Measurements from ENCODE around the gene MANBA.
"Not testable (repeated sequence)": the region's sequence is repeated elsewhere in the genome, so short reads cannot be mapped to it uniquely, and the experiment has no call there.

Gene MANBA

GRCh38 chr4:102761296-102761701 is 531 bp upstream of the MANBA start:
- FAIRE-seq = no peak

DNA sequence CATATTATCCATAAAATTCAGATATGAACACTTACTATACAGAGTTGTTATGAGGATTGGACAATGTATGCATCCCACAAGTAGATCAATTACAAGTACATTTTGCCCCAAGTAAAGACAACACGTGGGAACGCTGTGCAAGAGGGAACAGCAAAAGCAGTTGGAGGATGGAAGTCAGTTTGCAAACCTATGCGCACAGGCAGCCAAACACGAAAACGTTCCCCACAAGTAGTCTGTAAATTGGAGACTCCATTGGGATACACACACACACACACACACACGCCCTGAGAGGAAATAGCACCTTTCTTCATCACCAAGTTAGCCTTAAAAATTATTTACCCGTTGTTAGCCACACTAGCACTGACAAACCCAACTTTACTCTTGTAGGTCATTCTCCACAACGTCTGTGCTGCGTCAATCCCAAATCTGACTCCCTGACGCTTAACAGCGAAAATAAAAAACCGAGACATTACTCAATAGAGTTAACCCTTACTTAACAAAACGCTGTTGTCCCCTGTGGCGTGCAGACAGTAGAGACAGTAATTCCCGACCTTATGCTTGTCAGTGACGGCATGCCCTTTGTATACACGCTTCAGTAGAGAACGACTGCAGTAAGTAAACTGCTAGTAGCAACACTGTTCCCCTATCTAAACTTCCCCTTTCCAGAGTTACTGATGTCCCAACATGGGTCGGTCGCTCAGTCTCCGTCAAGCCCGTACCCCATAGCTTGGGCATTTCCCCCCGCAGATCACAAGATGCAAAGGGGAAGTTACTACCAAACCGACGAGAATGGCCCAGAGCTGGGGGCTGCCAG is 730 bp downstream of the MANBA start:
- no peak for FAIRE-seq

DNA sequence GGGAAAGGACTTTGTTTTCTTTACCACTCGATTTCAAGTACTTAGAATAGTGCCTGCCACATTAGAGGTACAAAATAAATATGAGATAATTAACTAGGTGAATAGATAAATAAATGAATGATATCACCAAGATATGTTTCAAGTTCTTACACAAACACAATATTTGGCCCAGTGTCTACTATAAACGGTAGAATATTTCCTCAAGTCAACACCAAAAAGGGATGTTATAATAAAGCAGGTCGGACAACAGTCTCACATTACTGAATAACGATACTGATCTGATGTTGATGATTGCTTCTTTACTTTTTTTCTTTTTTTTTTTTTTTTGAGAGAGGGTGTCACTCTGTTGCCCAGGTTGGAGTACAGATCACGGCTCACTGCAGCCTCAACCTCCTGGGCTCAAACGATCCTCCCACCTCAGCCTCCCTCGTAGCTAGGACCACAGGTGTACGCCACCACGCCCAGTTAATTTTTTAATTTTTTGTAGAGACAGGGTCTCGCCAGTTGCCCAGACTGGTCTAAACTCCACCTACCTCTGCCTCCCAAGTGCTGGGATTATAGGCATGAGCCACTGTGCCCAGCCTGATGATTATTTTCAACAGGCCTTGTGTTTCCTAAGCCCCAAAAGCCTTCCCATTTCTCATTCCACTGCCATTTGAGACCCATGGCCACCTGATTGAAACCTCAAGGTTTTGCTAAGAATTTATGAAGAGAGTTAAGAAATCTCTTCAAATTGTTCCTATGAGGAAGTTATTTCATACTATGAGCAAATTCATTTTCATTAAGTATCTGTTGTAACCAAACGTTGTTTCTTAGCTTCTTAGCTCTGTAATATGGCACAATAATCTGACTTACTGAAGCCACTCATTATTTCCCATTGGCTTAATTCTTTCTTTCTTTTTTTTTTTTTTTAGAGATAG is 2.3 kb downstream of the MANBA start:
- FAIRE-seq = no peak

DNA sequence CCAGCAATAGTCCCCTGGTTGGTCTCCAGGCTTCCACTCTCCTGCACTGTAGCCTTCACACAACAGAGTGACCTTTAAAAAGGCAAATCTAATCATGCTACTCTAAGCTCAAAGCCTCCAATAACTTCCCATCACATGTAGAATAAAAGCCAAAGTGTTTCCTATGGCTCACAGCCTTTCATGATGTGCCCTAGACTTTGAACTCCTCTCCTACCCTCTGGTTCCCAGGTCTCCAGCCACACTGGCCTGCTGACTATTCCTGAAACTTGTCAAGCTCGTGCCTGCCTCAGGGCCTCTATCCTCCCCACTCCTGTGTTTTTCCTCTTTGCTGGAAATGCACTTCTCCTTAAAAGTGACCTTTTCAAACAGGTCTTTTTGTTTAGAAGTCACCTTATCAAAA is 3.1 kb downstream of the MANBA start:
- FAIRE-seq = no peak

GRCh38 chr4:102754044-102754443 is 6.7 kb downstream of the MANBA start:
- peak; percentile 65 for FAIRE-seq

DNA sequence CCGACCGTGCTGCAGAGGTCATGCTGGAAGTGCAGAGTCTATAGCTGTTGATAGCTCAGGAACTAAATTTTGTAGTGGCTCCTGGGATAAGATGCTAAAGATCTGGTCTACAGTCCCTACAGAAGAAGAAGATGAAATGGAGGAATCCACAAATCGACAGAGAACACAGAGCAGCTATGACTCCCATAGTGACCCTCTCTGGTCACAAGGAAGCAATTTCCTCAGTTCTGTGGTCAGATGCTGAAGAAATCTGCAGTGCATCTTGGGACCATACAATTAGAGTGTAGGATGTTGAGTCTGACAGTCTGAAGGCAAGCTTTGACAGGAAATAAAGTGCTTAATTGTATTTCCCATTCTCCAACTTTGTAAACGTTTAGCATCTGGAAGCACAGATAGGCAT is 8.8 kb downstream of the MANBA start:
- FAIRE-seq = no peak

GRCh38 chr4:102743352-102743751 is 17.4 kb downstream of the MANBA start:
- FAIRE-seq = not testable (repeated sequence)

DNA sequence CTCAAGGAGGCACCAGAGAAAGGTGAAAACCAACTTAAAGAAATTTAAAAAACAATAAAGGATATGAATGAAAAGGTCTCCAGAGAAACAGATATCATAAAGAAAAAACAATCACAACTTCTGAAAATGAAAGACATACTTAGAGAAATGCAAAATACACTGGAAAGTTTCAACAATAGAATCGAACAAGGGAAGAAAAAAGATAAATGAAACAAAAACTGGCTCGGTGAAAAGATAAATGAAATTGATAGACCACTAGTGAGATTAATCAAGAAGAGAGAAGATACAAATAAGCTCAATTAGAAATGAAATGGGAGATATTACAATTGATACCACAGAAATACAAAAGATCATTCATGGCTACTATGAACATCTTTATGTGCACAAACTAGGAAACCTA is 22.0 kb downstream of the MANBA start:
- FAIRE-seq = peak; percentile 30

GRCh38 chr4:102736636-102737549 is 23.9 kb downstream of the MANBA start:
- no peak for FAIRE-seq

DNA sequence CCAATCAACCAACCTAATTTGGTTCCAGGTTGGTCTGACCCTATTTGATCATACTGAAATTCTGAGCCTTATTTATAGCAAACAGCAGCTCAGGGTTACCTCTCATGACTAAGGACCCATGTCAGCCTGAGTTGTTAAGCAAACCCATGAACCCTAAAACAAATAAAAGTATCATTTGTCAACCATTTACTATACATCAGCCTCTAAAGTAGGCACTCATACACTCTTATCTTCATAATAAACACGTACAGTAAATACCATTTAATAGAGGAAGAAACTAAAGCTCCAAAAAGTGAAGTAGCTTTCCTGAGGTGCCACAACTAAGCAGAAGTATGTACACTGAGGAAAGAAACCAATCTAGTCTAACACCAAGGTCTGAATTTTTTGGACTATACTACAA is 25.2 kb downstream of the MANBA start:
- FAIRE-seq = no peak

DNA sequence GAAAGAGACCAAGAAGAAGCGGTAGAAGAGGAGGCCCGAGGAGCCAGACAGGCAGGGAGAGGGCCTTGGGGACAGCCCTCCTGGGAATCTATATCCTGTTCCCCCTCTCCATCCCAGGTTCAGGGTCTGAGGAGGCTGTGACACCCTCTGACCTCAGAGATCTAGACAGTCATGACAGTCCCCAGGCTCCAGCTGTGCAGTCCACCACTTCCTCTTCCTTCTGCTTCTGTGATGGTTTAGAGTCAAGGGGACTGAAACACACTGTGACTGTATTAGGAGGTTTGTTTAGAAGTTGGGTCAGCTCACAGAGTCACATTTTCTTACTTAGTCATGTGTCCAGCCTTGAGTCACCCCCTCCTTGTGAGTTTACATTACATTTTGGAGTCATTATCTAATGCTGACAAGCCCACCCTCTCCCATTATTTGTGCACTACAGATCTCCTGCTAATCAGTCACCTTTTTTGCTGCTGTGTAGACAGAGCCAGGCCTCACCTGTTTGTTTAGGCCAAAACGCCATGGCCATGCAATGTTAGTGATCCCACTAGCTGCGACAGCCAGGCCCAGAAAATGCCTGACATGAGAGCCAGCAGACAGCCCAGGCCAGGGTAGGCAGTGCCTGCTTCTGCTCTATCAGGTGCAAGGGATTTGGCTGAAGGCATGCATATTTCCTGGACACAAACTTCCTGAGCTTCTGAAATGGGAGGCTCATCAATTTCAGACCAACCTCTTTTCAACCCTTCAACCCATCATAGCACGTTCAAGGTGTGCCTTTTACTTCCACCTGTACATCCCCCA is 26.0 kb downstream of the MANBA start:
- FAIRE-seq = no peak

- no peak for FAIRE-seq
These were observed 26.7 kb downstream of the MANBA start for GRCh38 chr4:102734116-102734515.

DNA sequence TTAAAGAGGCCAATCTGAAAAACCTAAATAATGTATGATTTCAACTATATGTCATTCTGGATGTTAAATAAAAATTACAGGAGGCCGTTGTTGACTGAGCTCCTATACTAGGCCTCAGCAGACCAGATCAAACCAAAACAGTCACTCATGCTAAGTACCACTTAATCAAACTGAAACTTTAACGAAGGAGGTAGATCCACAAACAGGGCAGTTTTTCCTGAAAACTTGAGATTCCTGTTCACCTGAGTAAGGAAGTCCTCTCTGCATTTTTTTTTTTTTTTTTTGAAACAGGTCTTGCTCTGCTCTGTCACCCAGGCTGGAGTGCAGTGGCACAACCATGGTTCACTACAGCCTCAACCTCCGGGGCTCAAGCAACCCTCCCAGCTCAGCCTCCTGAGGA is 27.7 kb downstream of the MANBA start:
- FAIRE-seq = no peak

- no peak for FAIRE-seq
These were observed 28.1 kb downstream of the MANBA start for GRCh38 chr4:102732678-102733077.

DNA sequence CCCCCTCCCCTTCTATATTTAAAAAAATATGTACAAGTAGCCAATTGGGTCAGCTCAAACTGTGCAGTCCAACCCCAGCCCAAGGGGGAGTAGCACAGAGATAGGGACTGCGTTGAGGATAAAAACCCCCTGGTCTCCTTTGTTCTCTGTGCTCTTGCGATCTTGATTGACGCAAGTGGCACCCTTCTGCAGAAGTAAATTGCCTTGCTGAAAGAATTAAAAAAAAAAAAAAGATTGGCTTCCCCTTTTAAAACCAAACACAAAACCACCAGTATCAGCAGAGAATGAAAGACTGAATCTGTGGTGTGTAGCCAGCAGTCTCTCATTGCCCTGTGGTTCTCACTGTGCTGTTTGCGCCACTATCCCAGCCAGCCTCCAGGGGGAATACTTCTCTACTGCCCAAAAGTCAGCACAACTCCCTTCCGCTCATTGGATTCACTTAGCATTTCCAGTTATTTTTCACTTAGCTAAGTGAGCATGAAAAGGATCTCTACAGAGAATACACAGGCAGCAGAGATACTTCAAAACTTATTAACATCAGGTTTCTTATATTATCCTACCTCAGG is 29.7 kb downstream of the MANBA start:
- no peak for FAIRE-seq

GRCh38 chr4:102729486-102729885 is 31.3 kb downstream of the MANBA start:
- FAIRE-seq = not testable (repeated sequence)

DNA sequence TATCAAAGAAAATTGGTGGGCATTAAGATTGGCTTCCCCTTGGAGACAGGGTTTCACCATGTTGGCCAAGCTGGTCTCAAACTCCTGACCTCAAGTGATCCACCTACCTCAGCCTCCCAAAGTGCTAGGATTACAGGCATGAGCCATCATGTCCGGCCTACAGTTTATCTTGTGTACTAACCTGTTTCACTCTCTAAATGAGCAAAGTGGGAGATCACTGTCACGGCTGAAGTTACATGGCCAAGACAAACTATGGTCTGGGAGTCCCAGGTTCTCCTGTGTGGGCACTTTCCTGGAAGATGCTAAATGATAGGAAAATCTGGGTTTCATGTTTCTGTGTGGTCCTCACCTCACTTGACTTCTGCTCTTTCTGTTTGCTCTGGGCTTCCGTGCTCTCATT is 33.8 kb downstream of the MANBA start:
- not testable (repeated sequence) for FAIRE-seq

GRCh38 chr4:102726068-102726467 is 34.7 kb downstream of the MANBA start:
- FAIRE-seq = no peak

DNA sequence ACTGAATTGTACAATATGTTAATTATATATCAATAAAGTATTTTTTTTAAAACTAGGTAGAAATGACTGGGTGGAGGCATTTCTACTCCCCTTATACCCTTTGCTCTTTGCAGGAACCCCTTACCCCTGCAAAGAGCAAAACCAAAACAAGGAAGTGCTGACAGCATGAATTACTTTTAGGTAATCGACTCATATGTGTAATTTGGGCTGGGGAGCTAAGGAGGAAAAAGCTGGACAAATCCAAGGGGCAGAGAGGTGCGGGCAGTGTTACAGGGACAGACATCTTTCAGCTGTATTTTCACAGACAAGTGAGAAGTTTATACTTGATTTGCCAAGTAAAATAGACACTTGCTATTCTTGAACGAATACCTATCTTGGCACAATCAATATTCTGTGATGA is 35.5 kb downstream of the MANBA start:
- FAIRE-seq = no peak

- no peak for FAIRE-seq
These were observed 37.3 kb downstream of the MANBA start for GRCh38 chr4:102723511-102723910.

DNA sequence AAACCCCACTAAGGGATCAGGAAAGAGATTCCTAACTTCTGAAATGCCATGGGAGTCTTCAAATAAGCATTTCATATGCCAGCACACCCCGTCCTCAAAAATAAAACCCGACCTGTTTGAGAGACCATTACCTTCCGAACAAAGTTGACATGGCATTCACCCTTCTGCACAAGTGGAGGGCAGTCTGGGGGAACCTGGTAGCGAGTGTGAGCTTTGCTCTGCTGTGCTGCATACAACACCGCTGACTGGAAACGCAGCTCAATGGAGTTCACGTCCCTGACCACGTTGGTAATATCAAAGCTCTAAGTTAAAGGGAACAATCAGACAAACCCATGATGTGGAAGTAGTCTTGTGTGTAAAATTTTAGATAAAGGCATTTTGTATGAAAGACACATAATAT is 38.0 kb downstream of the MANBA start:
- no peak for FAIRE-seq
